ENCODE results near the gene XRCC3. TPM values are rescaled to one million over a fixed set of nuclear protein-coding genes. Genes with fewer than 3 reads are reported as not detected.

XRCC3 gene
- total and polyA plus RNA-seq, 2 of the 8 experiments (the other 6 are each of a cell fraction or from before 2014, with no cell fraction given): 36.9 to 41.8 TPM

- H3K14ac ChIP-seq (ENCODE audit: insufficient read length): no peak overlapping the region
- H3K56ac ChIP-seq (replicated peaks; ENCODE audit: insufficient read length, low read depth, low read length): no peak overlapping the region
- H3K4me2 ChIP-seq (ENCODE audit: insufficient read depth in 1 of 2, low read depth in 2 of 2, low read length in 2 of 2): no peak overlapping the region
- H2BK5ac ChIP-seq (ENCODE audit: low read depth, low read length): no peak overlapping the region
- H4K91ac ChIP-seq (replicated peaks; ENCODE audit: insufficient read length, low read length): no peak overlapping the region
- H3K36me3 ChIP-seq (ENCODE audit: control insufficient read depth in 2 of 4, insufficient read depth in 4 of 4, low read length in 3 of 4): peaks cover 7 to 36% (median 12%) of the 10 kb centered on the region in 4 experiments; a peak in 6 of 8 replicates
- no peak for DNase-seq (ENCODE audit: low read depth in 1 of 2, low spot score in 2 of 2)
- no peak overlapping the region for H2BK120ac ChIP-seq (replicated peaks; ENCODE audit: low read depth, low read length)
- no peak overlapping the region for H2AFZ ChIP-seq (ENCODE audit: low read length)
- FAIRE-seq: no peak
- H3K27me3 ChIP-seq (replicated peaks in 1 of 4; ENCODE audit: control insufficient read depth in 3 of 4, extremely low read depth in 1 of 4, insufficient read depth in 3 of 4, low read length in 3 of 4): no peaks in the 10 kb centered on the region
- H2BK12ac ChIP-seq (ENCODE audit: low read depth, low read length): no peak overlapping the region
- TF ChIP-seq JUN (IDR thresholded peaks at IDR 0.05; ENCODE audit: low read depth, low read length) (no peak), GABPA (IDR thresholded peaks at IDR 0.05; ENCODE audit: borderline replicate concordance, insufficient read depth, low read length) (no peak), SRF (IDR thresholded peaks at IDR 0.05; ENCODE audit: low read depth, low read length) (no peak), CREB1 (IDR thresholded peaks at IDR 0.05) (no peak), SIRT6 (IDR thresholded peaks at IDR 0.05; ENCODE audit: low read length) (no peak), SIX5 (IDR thresholded peaks at IDR 0.05; ENCODE audit: low read depth, low read length) (no peak), POLR2AphosphoS5 (IDR thresholded peaks at IDR 0.05; ENCODE audit: low read depth, low read length) (0 out of 2 replicates have a peak, but pooled peaks have one; percentile 9), RXRA (IDR thresholded peaks at IDR 0.05; ENCODE audit: insufficient read depth, low read depth, low read length) (no peak)
- no peak overlapping the region for H3K4ac ChIP-seq (replicated peaks; ENCODE audit: insufficient read length, low read depth, low read length)
- no peak overlapping the region for H3K4me3 ChIP-seq (ENCODE audit: extremely low read depth in 1 of 4, insufficient read depth in 2 of 4, low read depth in 3 of 4, low read length in 4 of 4)
- H3K9me3 ChIP-seq (ENCODE audit: insufficient read depth in 2 of 2, low read depth in 1 of 2, low read length in 1 of 2): no peaks in the 10 kb centered on the region
- H4K20me1 ChIP-seq (replicated peaks in 1 of 2; ENCODE audit: control insufficient read depth in 1 of 2, insufficient read depth in 2 of 2, low read length in 2 of 2): peaks cover 3 to 28% of the 10 kb centered on the region in 2 experiments
- H3K23me2 ChIP-seq (ENCODE audit: low read depth, low read length): no peaks in the 10 kb centered on the region
- H3K4me1 ChIP-seq (replicated peaks in 1 of 4; ENCODE audit: control insufficient read depth in 3 of 4, insufficient read depth in 4 of 4, low read length in 3 of 4): peaks cover 0 to 3% (median under 1%) of the 10 kb centered on the region in 4 experiments; a peak in 3 of 7 replicates
- no peak overlapping the region for H4K8ac ChIP-seq (ENCODE audit: extremely low read depth, insufficient read depth, low read length)
- 97% methylated on average over 21 of the region's 22 CpGs; no CpG with 5 or more reads in 1 of the 2 experiments for WGBS, 2 experiments (ENCODE audit: extremely low coverage in 1 of 2, insufficient coverage in 1 of 2, insufficient read length in 1 of 2, insufficient replicate concordance in 2 of 2, low coverage in 1 of 2, low lambda C conversion rate in 2 of 2, missing lambda C conversion rate in 1 of 2)
- CTCF ChIA-PET (ENCODE audit: partially characterized antibody): interaction anchor here (1.2 to 1.8 kb wide), 4 partner anchors 13 to 117 kb away, joined by 3 to 11 read pairs (median 4); no protein-coding TSS in a partner anchor
- no peak overlapping the region for H2AK5ac ChIP-seq (ENCODE audit: low read depth, low read length)
- H3K9ac ChIP-seq (replicated peaks in 1 of 4; ENCODE audit: extremely low read depth in 1 of 4, low read depth in 3 of 4, low read length in 3 of 4): 0 out of 7 replicates have a peak overlapping the region, but pooled peaks of 1 of the 4 experiments have one; percentile 11
- no peak overlapping the region for H3K18ac ChIP-seq (ENCODE audit: extremely low read depth, low read length)
- no peak overlapping the region for H2BK15ac ChIP-seq (ENCODE audit: low read length)
- H3K27ac ChIP-seq (ENCODE audit: low read depth, low read length): no peak overlapping the region
- H3K23ac ChIP-seq (ENCODE audit: insufficient read length): no peak overlapping the region
- H4K5ac ChIP-seq (ENCODE audit: insufficient read length, low read depth, low read length): no peak overlapping the region
- H2BK20ac ChIP-seq (ENCODE audit: low read length): no peak overlapping the region
- H3K79me2 ChIP-seq (ENCODE audit: control insufficient read depth in 1 of 2, insufficient read depth in 2 of 2, low read length in 2 of 2): peaks cover 0 to 3% of the 10 kb centered on the region in 2 experiments; a peak in 1 of 4 replicates
- POLR2A ChIA-PET (ENCODE audit: partially characterized antibody): interaction anchor here (0.8 to 8.8 kb wide), 9 partner anchors 8 to 174 kb away, joined by 3 to 74 read pairs (median 4); partner anchors contain the start of genes KLC1, XRCC3 and ZFYVE21
- H3K79me1 ChIP-seq (ENCODE audit: low read depth, low read length): peaks cover 10% of the 10 kb centered on the region
These were observed 21.7 kb downstream of the XRCC3 start for GRCh38 chr14:103693515-103693914.

Data from H1 (cell line).